SK-N-DZ (cell line): Measurements from ENCODE around the gene FGD6.
"Not testable (repeated sequence)": the region's sequence is repeated elsewhere in the genome, so short reads cannot be mapped to it uniquely, and the experiment has no call there.

Experiments used
- DNase-seq: peaks from one replicate; pipeline ENCODE4 v3.0.0-alpha.2; 2015; ENCODE audit warnings: low spot score

The FGD6 gene

DNA sequence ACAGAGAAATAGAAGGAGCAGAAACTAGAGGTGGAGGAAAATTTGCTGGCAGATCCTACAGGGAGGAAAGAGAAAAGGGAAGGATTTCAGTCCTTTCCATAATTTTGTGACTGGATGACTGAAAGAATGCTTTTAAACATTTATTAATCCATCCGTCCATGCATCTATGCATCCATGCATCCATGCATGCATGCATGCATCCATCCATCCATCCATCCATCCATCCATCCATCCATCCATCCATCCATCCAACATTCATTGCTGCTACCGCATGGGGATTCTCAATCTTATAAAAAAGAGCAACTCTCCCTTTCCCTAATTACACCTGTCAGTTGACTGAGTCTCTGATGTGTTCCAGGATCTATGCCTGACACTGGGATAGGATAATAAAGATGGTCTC is 88.2 kb downstream of the FGD6 start:
- DNase-seq: no peak

DNA sequence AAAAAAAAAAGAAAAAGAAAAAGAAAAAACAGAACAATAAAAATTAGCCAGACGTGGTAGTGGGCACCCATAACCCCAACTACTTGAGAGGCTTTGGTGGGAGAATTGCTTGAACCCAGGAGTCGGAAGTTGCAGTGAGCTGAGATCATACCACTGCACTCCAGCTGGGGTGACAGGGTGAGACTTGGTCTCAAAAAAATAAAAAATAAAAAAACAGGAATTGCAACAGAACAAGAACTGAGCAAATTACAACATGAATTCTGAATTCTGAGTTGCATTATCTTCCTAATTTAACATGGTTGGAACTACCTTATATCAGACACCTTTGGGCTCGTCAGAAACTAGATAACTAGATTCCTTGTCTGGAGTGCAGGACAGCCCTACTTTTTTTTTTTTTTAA is 90.5 kb downstream of the FGD6 start:
- no peak for DNase-seq

DNA sequence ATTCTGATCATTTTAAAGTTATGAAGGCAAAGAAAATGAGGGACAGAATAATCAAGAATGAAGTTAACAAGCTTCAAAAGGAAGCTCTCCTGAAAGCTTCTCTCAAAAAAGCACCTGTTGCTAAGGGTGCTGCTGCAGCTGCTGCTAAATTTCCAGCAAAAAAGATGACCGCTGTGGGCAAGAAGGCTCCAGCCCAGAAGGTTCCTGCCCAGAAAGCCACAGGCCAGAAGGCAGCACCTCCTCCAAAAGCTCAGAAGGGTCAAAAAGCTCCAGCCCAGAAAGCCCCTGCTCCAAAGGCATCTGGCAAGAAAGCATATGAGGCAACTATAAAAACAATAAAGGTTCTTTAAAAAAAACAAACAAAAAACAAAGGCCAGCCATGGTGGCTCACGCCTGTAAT is 91.2 kb downstream of the FGD6 start:
- no peak for DNase-seq

DNA sequence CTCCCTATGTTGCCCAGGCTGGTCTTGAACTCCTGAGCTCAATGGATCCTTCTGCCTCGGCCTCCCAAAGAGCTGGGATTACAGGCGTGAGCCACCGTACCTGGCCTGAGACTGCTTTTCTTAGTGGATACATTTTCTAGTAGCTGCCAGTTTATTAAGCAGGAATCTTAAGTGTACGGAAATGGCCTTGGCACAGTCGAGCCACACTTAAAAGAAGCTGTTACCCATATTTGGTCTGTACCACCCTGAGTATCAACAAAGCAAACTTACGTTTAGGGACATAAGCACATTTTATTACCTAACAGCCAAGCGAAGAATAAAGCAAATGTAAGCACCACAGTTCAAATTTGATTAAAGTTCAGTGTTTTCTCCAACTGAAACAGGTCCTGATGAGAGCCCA is 93.2 kb downstream of the FGD6 start:
- DNase-seq: no peak

DNA sequence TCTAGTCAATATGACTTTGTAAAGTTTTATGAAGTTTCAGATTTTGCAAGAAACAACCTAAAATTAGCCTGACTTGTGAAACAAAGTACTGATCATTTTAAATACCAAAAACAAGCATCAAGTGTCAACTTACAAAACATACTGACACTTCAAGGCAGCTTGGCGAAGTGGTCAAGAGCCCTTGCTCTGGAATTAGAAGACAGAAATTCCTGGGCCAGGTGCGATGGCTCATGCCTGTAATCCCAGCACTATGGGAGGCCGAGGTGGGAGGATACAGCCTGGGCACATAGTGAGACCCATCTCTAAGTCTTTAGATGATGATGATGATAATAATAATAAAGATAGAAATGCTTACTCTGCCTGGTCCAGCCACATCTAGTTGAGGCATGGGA is 98.5 kb downstream of the FGD6 start:
- no peak for DNase-seq

DNA sequence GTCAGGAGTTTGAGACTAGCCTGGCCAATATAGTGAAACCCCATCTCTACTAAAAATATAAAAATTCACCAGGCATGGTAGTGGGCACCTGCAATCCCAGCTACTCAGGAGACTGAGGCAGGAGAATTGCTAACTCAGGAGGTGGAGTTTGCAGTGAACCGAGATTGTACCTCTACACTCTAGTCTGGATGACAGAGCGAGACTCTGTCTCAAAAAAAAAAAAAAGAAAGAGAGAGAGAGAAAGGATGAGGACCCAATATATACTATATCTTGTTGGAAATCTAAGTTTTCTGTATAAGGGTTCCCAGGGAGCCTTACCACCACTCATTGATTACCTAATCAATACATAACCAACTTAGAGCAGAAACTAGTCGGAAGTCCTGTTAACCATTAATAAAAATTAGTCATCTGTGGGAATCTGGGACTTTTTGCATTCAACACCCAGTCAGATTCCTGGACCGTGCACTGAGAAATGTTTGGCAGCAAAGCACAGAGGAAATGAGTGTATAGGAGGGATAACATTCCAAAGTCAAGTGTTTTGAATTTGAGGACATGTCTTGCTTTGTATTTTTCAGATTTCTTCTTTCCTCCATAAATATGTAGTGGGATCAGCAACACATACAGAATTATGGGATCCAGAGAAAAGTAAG is 99.0 kb downstream of the FGD6 start:
- DNase-seq: no peak

DNA sequence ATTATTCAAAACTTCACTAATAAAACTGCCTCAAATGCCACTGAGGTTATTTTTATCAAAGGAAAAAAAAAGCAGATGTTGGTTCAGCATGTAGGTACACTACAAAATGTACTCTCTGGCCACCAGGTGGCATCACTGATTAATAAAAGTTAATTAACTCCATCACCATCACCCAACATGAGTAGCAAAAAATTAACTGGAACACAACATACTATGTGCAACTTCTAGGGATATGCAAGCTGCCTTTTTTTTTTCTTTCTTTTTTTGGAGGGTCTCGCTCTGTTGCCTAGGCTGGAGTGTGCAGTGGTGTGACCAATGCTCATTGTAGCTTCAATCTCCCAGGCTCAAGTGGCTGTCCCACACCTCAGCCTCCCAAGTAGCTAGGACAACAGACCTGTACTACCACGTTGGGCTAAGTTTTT is 100.1 kb downstream of the FGD6 start:
- DNase-seq: peak; percentile 73

DNA sequence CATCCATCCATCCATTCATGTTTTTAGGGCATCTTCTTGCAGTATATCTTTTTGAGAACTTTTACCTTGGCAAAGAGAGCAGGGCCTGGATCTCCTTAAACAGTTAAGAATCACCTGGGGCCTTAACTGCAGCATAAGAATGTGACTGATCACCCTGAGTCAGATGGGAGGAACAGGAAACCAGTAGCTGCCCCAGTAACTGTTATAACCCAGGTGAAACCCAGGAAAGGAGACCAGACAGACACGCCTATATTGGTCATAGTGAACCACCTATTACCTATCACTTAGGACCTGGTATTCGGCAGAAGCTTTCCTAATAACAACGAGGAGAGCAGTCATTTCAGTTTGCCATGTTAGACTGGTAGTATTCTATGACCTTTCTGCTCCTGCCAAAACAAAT is 100.5 kb downstream of the FGD6 start:
- no peak for DNase-seq

DNA sequence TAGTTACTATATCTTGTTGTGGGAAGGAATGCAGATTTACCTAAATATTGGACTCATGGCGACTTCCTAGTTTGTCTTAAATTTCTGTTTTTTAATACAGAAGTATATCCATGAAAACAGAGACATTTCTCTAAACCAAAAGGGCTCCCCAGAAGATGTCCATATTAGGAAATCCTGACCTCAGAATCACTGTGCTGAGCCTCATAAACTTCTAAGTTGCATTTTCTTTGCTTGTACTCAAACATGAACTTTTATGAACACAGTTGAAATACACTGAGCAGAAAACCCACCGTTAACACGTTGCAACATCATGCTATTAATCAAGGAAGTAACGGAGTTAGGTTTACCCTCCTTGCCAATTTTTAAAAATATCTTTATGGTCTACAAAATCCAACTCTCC is 100.9 kb downstream of the FGD6 start:
- DNase-seq: no peak

DNA sequence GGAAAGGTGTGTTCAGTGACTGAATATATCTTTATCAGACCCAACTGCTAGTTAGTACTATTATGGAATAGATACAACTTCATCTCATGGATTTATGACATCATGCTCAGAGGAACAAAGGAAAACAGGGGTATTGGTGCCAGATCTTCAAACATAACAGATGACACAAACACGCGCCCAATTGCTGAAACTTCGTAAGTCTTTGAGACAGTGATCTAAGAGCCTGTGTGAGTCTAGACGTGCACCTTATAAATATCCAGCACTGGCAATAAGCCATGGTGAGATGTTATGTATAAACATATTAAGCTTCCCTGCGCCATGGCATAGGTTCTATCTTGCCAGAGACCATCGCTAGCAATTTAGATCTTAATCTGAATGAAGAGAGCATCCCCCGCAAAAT is 101.6 kb downstream of the FGD6 start:
- DNase-seq: no peak

DNA sequence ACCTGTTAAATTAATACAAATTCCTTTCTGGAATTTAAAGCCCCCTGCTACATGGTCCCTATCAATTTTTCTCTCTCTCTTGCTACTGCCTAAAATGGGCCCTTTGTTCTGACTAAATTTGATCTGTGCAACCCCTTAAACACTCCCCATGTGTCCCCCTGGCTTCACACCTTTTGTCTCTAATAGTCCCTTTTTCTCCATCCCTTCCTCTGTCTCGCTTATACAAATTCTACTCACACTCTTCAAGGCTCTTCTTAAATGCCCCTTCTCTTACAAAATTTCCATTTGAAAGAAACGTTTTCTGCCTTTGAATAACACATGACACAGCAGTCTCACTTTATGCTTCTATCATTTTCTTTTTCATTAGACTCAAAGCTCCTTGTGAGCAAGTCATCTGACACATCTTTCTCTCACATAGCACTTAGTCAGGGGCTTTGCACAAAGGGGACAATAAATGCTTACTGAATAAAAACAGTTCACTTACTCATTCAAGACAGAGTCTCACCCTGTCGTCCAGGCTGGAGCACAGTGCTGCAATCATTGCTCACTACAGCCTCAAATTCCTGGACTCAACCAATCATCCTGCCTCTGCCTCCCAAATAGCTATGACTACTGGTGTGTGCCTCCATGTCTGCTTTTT is 102.4 kb downstream of the FGD6 start:
- DNase-seq: no peak

DNA sequence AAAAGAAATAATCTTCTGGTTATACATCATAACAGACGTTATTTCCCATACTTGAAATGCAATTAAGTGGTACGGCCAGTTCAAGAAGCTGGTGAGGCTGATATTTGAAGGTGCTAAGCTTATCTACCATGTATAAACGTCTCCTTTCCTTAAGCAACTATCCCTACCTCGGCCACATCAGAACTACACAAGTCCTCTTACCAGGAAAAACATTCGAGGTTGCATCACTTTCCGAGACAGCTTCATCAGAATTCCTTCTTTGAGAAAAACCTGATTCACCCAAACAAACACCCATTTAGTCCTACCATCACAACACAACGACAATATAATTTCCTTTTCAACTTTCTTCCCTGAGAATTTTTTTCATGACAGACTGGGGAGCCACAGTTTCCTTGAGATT is 109.9 kb downstream of the FGD6 start:
- DNase-seq: no peak

DNA sequence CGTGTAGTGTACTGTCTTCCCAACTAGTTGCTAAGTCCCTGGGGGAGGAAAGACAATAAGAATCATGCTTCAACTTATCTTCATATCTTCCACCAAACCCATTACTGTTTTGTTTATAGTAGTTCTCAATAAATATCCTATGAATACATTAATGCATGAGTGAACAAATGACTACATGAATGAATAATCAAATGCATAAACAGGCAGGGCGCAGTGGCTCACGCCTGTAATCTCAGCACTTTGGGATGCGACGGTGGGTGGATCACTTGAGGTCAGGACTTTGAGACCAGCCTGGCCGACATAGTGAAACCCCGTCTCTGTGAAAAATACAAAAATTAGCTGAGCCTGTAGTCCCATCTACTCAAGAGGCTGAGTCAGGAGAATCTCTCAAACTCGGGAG is 111.7 kb downstream of the FGD6 start:
- no peak for DNase-seq

DNA sequence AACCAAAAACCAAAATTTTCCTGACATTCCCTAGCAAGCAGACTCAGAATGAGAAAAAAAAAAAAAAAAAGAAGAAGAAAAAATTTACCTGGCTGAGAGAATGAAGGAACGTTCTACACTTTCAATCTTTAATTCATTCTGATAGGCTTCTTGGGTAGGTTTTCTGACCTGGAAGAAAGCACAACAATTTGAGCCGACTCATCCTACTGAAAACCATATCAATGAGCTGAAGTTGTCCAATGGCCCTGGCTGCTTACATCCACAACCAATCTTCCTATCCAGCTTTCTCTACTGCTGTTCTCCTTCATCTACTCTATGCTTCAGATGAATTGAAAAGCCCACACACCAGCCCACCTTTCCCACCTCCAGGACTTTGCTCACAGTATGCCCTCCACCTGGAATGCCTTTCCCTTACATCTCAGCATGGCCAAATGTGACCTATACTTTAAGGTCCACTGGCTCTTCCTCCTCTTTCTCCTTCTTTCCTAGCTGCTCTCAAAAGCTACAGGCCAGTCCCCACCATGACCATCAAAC is 112.3 kb downstream of the FGD6 start:
- no peak for DNase-seq

DNA sequence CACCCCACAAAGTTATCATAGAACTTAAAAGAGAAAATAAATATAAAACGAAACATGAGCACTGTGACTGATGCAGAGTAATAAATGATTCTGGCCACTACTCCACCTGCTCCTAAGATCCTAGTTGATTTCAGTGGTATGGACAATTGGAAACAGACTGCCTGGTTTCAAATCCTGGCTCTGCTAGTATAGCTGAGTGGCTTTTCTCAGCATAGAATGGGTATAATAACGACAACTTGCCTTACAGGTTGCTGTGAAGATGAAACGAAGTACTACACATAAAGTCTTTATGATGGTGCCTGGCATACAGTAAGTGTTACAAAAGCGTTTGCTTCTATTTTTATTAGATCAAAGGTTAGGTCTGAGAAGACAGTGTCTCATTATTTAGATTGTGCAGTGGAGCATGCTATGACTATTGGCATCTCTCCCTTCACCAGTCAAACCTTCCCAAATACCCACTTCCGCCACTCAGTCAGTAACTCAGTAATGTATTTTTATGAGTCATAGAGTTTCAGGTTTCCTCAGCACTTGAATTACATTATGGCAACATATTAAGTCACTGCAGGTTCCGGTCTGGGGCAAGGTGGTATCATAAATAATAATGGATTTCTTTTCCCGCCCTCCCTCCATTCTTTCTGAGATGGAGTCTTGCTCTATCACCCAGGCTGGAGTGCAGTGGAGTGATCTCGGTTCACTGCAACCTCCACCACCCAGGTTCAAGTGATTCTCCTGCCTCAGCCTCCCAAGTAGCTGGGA is 114.2 kb downstream of the FGD6 start:
- no peak for DNase-seq

DNA sequence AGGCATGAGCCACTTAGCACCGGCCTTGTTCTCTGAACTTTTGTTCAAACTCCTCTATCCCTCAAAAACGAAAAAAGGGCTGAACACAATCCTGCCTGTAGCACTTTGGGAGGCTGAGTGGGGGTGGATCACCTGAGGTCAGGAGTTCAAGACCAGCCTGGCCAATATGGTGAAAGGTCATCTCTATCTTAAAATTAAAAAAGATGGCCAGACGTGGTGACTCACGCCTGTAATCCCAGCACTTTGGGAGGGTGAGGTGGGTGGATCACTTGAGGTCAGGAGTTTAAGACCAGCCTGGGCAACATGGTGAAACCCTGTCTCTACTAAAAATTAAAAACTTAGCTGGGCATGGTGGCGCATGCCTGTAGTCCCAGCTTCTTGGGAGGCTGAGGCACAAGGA is 115.3 kb downstream of the FGD6 start:
- DNase-seq: not testable (repeated sequence)

DNA sequence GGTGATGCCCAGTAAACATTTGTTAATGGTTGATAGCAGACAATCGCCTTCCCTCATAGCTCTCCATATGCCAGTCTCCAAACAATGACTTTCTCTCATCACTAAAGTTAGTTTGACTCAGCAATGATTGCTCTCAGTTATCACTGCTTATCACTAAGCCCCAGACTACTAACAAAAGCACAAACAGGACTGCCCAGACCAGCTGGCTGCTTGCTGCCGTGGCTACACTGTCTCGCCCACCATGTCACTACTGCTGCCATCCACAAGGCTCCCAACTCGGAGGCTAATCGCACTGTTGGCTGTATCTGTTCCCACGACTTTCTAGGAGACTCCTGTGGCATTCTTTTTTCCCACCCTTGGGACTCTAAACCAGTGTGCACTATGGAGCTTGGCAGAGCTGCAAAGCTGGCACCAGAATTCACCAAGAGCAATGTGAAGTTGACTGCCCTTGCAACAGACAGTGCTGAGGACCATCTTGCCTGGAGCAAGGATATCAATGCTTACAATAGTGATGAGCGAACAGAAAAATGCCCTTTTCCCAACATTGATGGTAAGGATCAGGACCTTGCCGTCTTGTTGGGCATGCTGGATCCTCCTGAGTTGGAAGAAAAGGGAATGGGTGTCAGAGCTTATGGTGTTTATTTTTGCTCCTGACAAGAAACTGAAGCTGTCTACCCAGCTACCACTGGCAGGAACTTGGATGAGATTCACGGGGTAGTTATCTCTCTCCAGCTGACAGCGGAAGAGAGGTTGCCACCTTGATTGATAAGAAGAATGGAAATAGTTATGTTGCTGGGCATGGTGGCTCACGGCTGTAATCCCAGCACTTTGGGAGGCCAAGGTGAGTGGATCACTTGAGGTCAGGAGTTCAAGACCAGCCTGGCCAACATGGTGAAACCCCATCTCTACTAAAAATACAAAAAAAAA is 116.7 kb downstream of the FGD6 start:
- no peak for DNase-seq

DNA sequence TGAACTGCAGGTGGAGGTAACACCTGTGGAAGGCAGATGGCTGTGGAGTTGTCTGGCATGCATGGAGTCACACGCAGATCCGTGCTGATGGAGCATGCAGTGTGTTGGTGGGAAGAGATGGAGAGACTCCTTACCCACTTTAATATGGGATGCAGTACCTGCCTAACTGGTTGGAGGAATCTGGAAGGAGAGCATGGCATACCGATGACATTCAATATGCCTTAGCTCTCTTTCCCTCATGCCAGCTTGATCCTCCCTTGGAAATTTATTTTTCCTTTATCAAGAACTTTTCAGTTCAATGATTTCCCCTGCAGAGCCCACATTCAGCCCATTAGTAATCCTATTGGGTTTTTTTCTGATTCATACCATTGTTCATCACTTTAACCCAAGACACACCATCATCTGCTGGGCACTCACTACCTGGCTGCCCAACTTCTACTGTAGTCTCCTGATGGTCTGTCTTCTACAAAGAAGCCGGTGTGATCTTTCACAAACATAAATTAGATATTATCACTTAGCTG is 117.9 kb downstream of the FGD6 start:
- no peak for DNase-seq

DNA sequence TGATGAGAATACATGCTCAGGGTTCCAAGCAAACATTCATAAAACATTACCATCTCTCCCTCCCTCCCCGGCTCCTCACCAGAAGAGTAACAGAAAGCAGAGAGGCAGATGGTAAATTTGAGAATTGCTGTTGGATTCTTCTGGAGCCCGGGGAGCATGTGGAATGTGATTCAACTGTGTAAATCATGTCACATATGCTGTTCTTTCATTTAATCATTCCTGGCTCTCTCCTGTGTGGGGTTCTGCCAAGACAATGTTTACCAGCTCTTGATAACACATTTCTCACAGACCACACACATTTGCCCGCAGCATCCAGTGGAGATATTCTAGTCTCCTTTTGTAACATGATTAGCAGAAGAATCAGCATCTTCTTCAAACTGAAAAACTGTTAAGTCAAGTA is 120.4 kb downstream of the FGD6 start:
- no peak for DNase-seq

DNA sequence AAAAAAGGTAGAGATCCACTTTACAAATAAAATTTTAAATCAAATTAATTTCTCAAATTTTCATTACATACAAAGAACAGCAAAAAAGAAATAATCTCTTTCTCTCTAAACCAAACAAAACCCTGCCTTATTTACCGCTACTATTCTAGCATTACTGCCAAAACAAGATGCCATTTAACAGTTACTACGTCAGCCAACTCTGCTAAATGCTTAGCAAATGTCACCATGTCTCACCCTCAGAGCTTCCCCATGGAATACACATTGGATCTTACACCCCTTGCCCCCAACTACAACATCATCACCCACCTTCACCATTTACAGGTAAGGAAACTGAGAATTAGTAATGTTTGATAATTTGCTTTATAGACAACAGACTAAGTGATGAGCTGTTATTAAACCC is 120.9 kb downstream of the FGD6 start:
- DNase-seq: no peak

DNA sequence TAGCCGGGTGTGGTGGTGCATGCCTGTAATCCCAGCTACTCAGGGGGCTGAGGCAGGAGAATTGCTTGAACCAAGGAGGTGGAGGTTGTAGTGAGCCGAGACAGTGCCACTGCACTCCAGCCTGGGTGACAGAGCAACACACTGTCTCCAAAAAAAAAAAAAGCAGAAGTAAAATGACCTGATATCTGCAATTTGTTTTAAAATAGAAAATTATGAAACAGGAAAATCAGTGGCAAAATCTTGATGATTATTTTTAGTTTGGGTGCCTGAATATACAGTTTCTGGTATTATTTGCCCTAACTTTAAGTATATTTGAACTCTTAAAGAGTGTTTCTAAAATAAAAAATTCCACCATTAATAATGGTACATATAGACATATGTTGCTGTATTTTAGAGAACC is 121.4 kb downstream of the FGD6 start:
- DNase-seq: not testable (repeated sequence)
